NCI-H2227 (cell line): ENCODE results near the gene RNF138.
"Not testable (repeated sequence)": the region's sequence is repeated elsewhere in the genome, so short reads cannot be mapped to it uniquely, and the experiment has no call there.

ENCODE experiments used
- DNase-seq: peaks from one replicate; lab custom pipeline; 2025; ENCODE audit not compliant: unreplicated experiment; lab: John Stamatoyannopoulos, UW

RNF138 gene

GRCh38 chr18:32167980-32168730 lies 76.5 kb downstream of the RNF138 start:
- DNase-seq: no peak

- no peak for DNase-seq
Observed at GRCh38 chr18:32173654-32174053, 82.0 kb downstream of the RNF138 start.

GRCh38 chr18:32174719-32175118 lies 83.0 kb downstream of the RNF138 start:
- DNase-seq: no peak

- no peak for DNase-seq
Observed at GRCh38 chr18:32175265-32175664, 83.6 kb downstream of the RNF138 start.

- not testable (repeated sequence) for DNase-seq
Observed at GRCh38 chr18:32176745-32177144, 85.1 kb downstream of the RNF138 start.

- no peak for DNase-seq
Observed at GRCh38 chr18:32177530-32177929, 85.9 kb downstream of the RNF138 start.
